Inflammatory macrophage treated with lipopolysaccharide for 1 hour (primary cell): ENCODE results near the gene CDCA5.

Experiments used
- DNase-seq, 2 donors: peaks; one replicate each; pipeline ENCODE4 v3.0.0-alpha.2; 2020 to 2022

CDCA5 gene, protein sequence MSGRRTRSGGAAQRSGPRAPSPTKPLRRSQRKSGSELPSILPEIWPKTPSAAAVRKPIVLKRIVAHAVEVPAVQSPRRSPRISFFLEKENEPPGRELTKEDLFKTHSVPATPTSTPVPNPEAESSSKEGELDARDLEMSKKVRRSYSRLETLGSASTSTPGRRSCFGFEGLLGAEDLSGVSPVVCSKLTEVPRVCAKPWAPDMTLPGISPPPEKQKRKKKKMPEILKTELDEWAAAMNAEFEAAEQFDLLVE

GRCh38 chr11:65083834-65084597 is at the start of gene CDCA5, which contains the start of gene ZFPL1:
Gene CDCA5 (minus strand): TSS chr11:65084040. CDS start chr11:65083978, 62 bp downstream.
Gene ZFPL1 (plus strand): TSS chr11:65084222. CDS start chr11:65084699, 477 bp downstream.
- DNase-seq: peak; percentile 92 to 98

GRCh38 chr11:65132988-65133700 is 49.3 kb upstream of the CDCA5 start:
- DNase-seq: peak in 1 of 2 donors; percentile 23

GRCh38 chr11:65132238-65132987 is 48.6 kb upstream of the CDCA5 start:
- no peak for DNase-seq

GRCh38 chr11:65131895-65132237 is 48.0 kb upstream of the CDCA5 start:
- no peak for DNase-seq

- DNase-seq: no peak
These were observed 47.6 kb upstream of the CDCA5 start for GRCh38 chr11:65131417-65131776.

DNA sequence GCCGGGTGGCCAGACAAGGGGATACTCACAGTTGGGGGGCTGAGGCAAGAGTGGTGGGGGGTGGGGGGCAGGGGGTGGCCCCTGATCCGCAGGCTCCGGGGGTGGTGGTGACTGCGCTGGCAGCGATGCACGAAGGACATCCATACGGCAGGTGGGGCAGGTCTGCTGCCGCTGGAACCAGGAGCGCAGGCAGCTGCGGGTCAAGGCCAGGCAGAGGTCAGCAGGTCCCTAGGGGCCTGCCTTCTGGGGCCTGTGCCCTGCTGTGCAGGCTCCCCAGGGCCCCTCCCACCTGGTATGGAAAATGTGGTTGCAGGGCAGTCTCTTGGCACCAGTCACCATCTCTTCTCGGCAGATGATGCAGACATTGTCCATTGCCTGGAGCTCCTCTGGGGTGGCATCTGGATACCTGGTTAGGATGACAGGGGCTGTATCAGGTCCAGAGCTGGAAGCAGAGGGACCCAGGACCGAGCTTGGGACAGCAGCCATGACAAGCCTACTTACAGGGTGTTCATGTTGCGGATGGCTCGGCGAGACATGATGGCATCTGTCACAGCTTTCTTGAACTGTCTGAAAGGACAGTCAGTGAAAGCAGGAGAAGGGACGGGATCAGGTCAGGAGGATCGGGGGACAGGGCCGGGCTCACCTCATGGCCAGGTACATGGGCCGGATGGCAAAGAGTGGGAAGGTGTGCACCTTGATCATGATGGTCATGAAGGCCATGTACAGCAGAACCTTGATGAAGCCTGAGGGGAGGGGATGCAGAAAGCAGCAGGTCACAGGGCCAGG is 47.0 kb upstream of the CDCA5 start:
- no peak for DNase-seq

GRCh38 chr11:65129649-65130441 is 46.0 kb upstream of the CDCA5 start:
- no peak for DNase-seq

GRCh38 chr11:65128182-65129145 is 44.6 kb upstream of the CDCA5 start:
- DNase-seq: no peak

DNA sequence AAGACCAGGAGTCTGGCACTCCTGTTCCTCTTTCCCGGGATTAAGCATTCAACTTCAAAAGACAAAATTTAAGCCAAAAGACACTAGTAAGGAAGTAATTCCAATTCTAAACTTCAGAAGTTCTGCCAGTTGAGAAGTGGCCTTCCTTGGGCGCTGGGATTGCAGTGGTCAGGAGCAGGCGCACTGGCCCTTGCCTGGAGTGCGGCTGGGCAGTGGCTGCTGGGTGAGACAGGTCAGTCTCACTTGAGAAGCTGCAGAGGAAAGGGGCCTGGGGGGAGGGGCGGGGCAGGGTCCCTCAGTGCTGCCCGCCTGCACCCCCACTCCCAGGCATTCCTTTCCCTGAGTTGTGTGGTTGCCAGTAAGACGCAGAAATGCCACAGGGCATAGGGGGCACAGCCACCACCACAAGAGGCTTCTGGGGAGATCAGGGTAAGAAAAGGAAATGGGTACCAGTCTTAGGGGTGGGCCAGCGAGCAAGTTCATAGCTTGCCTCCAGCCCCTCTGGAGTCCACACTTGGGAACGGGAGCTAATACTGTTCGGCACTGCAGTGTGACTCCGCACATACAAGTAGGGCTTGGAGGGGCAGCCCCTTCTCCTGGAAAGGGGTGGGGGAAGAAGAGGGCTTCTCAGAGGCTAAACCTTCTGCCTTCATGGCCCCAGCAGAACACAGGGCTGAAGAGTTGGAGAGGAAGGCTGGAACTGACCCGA is 43.8 kb upstream of the CDCA5 start:
- no peak for DNase-seq

- no peak for DNase-seq
These were observed 42.9 kb upstream of the CDCA5 start for GRCh38 chr11:65126624-65127274.

DNA sequence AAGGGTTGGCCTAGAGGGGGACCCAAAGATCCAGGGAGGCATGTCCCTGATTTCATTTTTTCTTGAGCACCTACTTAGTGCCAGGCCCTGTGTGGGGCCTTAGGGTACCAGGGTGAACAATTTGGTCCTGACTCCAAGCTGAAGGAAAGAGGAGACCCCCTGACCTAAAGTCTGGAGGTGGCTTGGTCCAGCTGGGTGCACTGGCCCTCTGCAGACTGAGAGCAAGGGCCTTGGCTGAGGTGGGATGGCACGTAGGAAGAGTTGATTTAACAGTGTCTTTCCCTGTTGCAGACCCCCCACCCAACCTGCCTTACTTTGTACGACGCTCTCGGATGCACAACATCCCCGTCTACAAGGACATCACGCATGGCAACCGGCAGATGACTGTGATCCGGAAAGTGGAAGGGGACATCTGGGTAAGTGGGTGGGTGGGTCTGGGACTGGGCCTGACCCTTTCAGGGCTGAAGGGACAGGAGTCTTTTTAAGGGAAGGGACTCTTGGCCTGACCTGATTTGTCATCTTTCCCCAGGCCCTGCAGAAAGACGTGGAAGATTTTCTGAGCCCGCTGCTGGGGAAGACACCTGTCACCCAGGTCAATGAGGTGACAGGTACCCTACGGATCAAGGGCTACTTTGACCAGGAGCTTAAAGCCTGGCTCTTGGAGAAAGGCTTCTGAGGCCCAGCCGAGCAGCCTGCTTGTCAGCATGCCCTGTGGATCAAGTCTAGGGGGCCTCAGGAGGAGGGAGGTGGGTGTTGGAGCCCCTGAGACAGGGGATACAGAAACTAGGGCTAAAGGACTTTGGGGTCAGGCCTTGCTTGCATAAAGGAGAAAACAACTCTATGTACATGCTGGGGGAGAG is 41.6 kb upstream of the CDCA5 start:
- no peak for DNase-seq

- DNase-seq: no peak
These were observed 40.8 kb upstream of the CDCA5 start for GRCh38 chr11:65124480-65125196.

DNA sequence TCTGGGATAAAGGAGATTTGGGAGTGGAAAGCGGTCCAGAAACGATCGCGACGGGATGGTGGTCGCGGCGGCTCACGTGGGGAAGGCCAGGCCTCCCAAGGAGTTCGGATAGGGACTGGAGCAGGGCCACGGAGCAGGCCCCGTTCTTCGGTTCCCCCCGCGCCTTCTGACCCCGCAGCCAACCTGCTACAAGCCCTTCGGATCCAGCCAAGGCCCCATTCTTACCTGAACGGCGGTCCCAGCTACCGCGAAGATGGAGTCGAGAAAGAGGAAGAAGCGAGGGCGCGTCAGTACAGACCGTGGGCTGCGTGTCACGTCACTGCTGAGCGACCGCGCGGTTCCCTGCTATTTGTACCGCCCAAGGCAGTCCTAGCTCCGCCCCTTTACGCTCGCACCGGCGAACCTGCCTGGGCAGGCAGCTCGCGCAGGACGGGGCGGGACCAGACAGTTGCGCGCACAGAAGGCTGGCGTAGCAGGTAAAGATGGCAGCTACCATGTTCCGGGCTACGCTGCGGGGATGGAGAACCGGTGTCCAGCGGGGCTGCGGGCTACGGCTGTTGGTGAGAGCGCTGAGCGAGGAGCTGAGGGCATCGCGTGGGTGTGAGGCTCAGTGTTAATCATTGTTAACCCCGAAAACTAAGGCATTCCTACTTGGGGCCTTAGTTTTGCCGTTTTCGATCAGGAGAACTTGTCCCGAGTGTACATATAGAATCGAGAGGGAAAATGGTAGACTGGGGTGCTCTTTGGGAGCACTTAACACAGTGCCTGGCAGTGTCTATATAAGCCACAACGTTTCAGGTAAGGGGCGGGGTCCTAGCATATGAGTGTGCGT is 38.2 kb upstream of the CDCA5 start, which contains the start of the genes FAU and MRPL49:
TSS of gene FAU (minus strand) at position 270 of the 832 bp plus-strand sequence. CDS start 321 bp downstream, outside the sequence.
TSS of gene MRPL49 (plus strand) at position 457 of the 832 bp plus-strand sequence. CDS start at position 483, 26 bp downstream.
- peak; percentile 96 to 99 for DNase-seq

- peak in 1 of 2 donors; percentile 21 for DNase-seq
These were observed 37.6 kb upstream of the CDCA5 start for GRCh38 chr11:65121447-65121864.

GRCh38 chr11:65120831-65121230 is 37.0 kb upstream of the CDCA5 start:
- no peak for DNase-seq

- DNase-seq: no peak
These were observed 35.8 kb upstream of the CDCA5 start for GRCh38 chr11:65119670-65119995.
